ENCODE data around the gene PRDM5. TPM values are rescaled to one million over a fixed set of nuclear protein-coding genes. Genes with fewer than 3 reads are reported as not detected.

PRDM5 gene
- total and polyA plus RNA-seq, 4 donors: 4.4 to 26.0 (median 9.3) TPM

GRCh38 chr4:120843849-120844527, 78.5 kb downstream of the PRDM5 start:
- 95 to 98% methylated on average over 7 of the region's 7 CpGs for WGBS, 2 donors
- DNase-seq: no peak
- Histone ChIP-seq H3K4me3 (ENCODE audit: low read length in 2 of 2) (no peak overlapping the region), H3K4me1 (ENCODE audit: control insufficient read depth in 1 of 2, insufficient read depth in 2 of 2, low read length in 2 of 2) (no peaks in the 10 kb centered on the region), H3K27me3 (ENCODE audit: control insufficient read depth in 1 of 2, insufficient read depth in 2 of 2, low read length in 1 of 2) (no peaks in the 10 kb centered on the region), H3K27ac (ENCODE audit: low read depth in 1 of 2, low read length in 2 of 2) (no peak overlapping the region), H3K9me3 (ENCODE audit: control insufficient read depth, low read length) (no peaks in the 10 kb centered on the region), H3K36me3 (ENCODE audit: control insufficient read depth in 1 of 2, insufficient read depth in 2 of 2, low read length in 1 of 2) (no peaks in the 10 kb centered on the region)
- intact Hi-C loops (cut with DNase I): no loop called here
- ATAC-seq (ENCODE audit: low FRiP score): no peak

DNA sequence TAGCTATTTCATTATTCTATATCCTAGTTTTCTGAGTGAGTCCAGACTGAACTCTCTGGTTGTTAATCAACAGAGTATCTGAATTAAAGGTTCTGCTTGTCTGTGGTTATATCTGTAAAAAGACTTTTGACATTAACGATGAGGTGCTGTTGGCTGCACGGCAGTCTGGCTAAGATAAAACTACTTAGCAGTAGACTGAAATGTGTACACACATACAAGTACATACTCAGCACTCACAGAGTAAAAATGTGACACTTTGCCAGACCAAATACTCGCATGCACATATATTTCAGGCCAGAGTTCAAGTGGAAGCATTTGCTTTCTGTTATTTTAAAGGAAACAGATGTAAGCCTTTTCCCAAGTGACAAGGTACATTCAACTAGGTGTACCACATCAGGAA, 80.5 kb downstream of the PRDM5 start:
- Histone ChIP-seq H3K27me3 (ENCODE audit: control insufficient read depth in 1 of 2, insufficient read depth in 2 of 2, low read length in 1 of 2) (no peaks in the 10 kb centered on the region), H3K27ac (ENCODE audit: low read depth in 1 of 2, low read length in 2 of 2) (no peak overlapping the region), H3K4me1 (ENCODE audit: control insufficient read depth in 1 of 2, insufficient read depth in 2 of 2, low read length in 2 of 2) (no peaks in the 10 kb centered on the region), H3K4me3 (ENCODE audit: low read length in 2 of 2) (no peak overlapping the region), H3K9me3 (ENCODE audit: control insufficient read depth, low read length) (no peaks in the 10 kb centered on the region), H3K36me3 (ENCODE audit: control insufficient read depth in 1 of 2, insufficient read depth in 2 of 2, low read length in 1 of 2) (peaks cover 0 to 2% of the 10 kb centered on the region in 2 donors)
- 27 to 31% methylated on average over 3 of the region's 3 CpGs for WGBS, 2 donors
- DNase-seq (no peak), ATAC-seq (ENCODE audit: low FRiP score) (no peak)
- intact Hi-C loops (cut with DNase I): no loop called here

DNA sequence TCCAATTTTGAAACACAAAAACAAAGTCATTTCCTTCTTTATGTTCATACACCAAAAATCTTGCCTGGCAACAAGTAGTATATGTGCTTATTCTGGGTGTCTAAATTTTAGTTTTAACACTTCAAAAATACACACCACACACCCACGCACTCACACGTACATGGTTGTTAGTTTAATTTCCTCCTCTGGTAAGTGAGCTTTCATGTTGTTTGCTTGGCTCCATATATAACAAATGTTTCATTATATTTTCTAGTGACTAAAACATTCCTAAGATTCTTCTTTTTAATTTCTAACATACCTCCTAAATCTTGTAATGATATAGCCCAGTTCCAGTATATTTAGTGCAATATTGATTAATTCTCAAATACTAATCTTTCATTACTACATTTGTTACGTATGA, 80.9 kb downstream of the PRDM5 start:
- no peaks in the 10 kb centered on the region for H3K27me3 ChIP-seq (ENCODE audit: control insufficient read depth in 1 of 2, insufficient read depth in 2 of 2, low read length in 1 of 2)
- no peaks in the 10 kb centered on the region for H3K9me3 ChIP-seq (ENCODE audit: control insufficient read depth, low read length)
- H3K27ac ChIP-seq (ENCODE audit: low read depth in 1 of 2, low read length in 2 of 2): no peak overlapping the region
- no peak overlapping the region for H3K4me3 ChIP-seq (ENCODE audit: low read length in 2 of 2)
- peaks cover 0 to 2% of the 10 kb centered on the region in 2 donors for H3K36me3 ChIP-seq (ENCODE audit: control insufficient read depth in 1 of 2, insufficient read depth in 2 of 2, low read length in 1 of 2)
- DNase-seq (no peak), ATAC-seq (ENCODE audit: low FRiP score) (no peak)
- intact Hi-C loops (cut with DNase I): no loop called here
- WGBS, 2 donors: 65 to 72% methylated on average over 3 of the region's 3 CpGs
- H3K4me1 ChIP-seq (ENCODE audit: control insufficient read depth in 1 of 2, insufficient read depth in 2 of 2, low read length in 2 of 2): no peaks in the 10 kb centered on the region

- no peak for DNase-seq
- no peak overlapping the region for H3K4me3 ChIP-seq (ENCODE audit: low read length in 2 of 2)
- no peaks in the 10 kb centered on the region for H3K9me3 ChIP-seq (ENCODE audit: control insufficient read depth, low read length)
- peaks cover 0 to 2% of the 10 kb centered on the region in 2 donors for H3K36me3 ChIP-seq (ENCODE audit: control insufficient read depth in 1 of 2, insufficient read depth in 2 of 2, low read length in 1 of 2)
- intact Hi-C loops (cut with DNase I): no loop called here
- H3K27ac ChIP-seq (ENCODE audit: low read depth in 1 of 2, low read length in 2 of 2): no peak overlapping the region
- H3K4me1 ChIP-seq (ENCODE audit: control insufficient read depth in 1 of 2, insufficient read depth in 2 of 2, low read length in 2 of 2): no peaks in the 10 kb centered on the region
- peak; percentile 8 for ATAC-seq (ENCODE audit: low FRiP score)
- no peaks in the 10 kb centered on the region for H3K27me3 ChIP-seq (ENCODE audit: control insufficient read depth in 1 of 2, insufficient read depth in 2 of 2, low read length in 1 of 2)
- WGBS, 2 donors: 93 to 94% methylated on average over 17 to 18 of the region's 18 CpGs
Measured at GRCh38 chr4:120839974-120840751, 82.4 kb downstream of the PRDM5 start.

- 93 to 94% methylated on average over 8 of the region's 8 CpGs for WGBS, 2 donors
- peaks cover 0 to 4% of the 10 kb centered on the region in 2 donors for H3K36me3 ChIP-seq (ENCODE audit: control insufficient read depth in 1 of 2, insufficient read depth in 2 of 2, low read length in 1 of 2)
- no peak overlapping the region for H3K27ac ChIP-seq (ENCODE audit: low read depth in 1 of 2, low read length in 2 of 2)
- no peaks in the 10 kb centered on the region for H3K4me1 ChIP-seq (ENCODE audit: control insufficient read depth in 1 of 2, insufficient read depth in 2 of 2, low read length in 2 of 2)
- DNase-seq (peak in 1 of 2 donors; percentile 38), ATAC-seq (ENCODE audit: low FRiP score) (peak; percentile 27)
- H3K9me3 ChIP-seq (ENCODE audit: control insufficient read depth, low read length): peaks cover 2% of the 10 kb centered on the region
- intact Hi-C loops (cut with DNase I): no loop called here
- H3K4me3 ChIP-seq (ENCODE audit: low read length in 2 of 2): no peak overlapping the region
- H3K27me3 ChIP-seq (ENCODE audit: control insufficient read depth in 1 of 2, insufficient read depth in 2 of 2, low read length in 1 of 2): no peaks in the 10 kb centered on the region
Measured at GRCh38 chr4:120839334-120839973, 83.1 kb downstream of the PRDM5 start.

DNA sequence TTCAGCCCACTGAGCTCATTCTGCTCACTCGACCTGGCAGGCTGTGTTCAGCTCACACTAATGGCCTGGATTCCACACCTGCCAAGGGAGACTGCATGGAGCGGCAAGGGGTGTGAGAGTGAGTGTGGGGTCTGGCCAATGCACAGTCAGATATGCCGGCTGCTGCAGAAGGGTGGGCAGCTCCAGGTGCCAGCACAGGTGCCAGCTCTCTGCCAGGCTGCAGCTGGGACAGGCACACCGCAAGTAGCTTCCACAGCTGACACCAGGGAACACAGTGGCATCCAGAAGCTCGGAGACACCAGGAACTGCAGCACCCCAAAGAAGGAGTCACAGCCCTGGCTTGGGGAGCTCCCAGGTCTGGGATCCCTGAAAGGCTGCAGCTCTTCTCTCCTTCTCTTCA, 83.7 kb downstream of the PRDM5 start:
- H3K4me1 ChIP-seq (ENCODE audit: control insufficient read depth in 1 of 2, insufficient read depth in 2 of 2, low read length in 2 of 2): no peaks in the 10 kb centered on the region
- no peaks in the 10 kb centered on the region for H3K27me3 ChIP-seq (ENCODE audit: control insufficient read depth in 1 of 2, insufficient read depth in 2 of 2, low read length in 1 of 2)
- DNase-seq (no peak), ATAC-seq (ENCODE audit: low FRiP score) (no peak)
- H3K27ac ChIP-seq (ENCODE audit: low read depth in 1 of 2, low read length in 2 of 2): no peak overlapping the region
- peaks cover 4% of the 10 kb centered on the region for H3K9me3 ChIP-seq (ENCODE audit: control insufficient read depth, low read length)
- 97 to 98% methylated on average over 5 of the region's 5 CpGs for WGBS, 2 donors
- no peak overlapping the region for H3K4me3 ChIP-seq (ENCODE audit: low read length in 2 of 2)
- H3K36me3 ChIP-seq (ENCODE audit: control insufficient read depth in 1 of 2, insufficient read depth in 2 of 2, low read length in 1 of 2): peaks cover 0 to 4% of the 10 kb centered on the region in 2 donors
- intact Hi-C loops (cut with DNase I): no loop called here

DNA sequence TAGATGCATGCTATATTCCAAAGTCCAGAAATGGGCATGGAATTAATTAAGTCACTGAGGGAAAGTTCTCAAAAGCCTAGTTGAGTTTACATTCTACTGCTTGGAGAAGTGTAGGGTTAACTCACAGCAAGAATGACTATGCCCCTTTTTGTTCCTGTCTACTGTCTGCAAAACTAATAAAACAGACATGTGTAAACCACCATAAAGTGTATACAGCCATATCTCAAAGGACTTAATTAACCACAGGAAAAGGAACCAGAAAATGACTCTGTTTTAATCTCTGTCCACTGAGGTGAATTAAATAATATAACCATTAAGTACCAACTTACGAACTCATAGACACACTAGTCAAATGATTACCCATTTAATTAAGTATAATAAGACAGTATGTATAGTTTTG, 84.9 kb downstream of the PRDM5 start:
- no peak overlapping the region for H3K27ac ChIP-seq (ENCODE audit: low read depth in 1 of 2, low read length in 2 of 2)
- intact Hi-C loops (cut with DNase I): no loop called here
- H3K27me3 ChIP-seq (ENCODE audit: control insufficient read depth in 1 of 2, insufficient read depth in 2 of 2, low read length in 1 of 2): no peaks in the 10 kb centered on the region
- peaks cover 0 to 4% of the 10 kb centered on the region in 2 donors for H3K36me3 ChIP-seq (ENCODE audit: control insufficient read depth in 1 of 2, insufficient read depth in 2 of 2, low read length in 1 of 2)
- H3K9me3 ChIP-seq (ENCODE audit: control insufficient read depth, low read length): peaks cover 4% of the 10 kb centered on the region
- no peak for DNase-seq
- ATAC-seq (ENCODE audit: low FRiP score): no peak
- no peaks in the 10 kb centered on the region for H3K4me1 ChIP-seq (ENCODE audit: control insufficient read depth in 1 of 2, insufficient read depth in 2 of 2, low read length in 2 of 2)
- 97 to 100% methylated on average over 1 of the region's 1 CpG for WGBS, 2 donors
- no peak overlapping the region for H3K4me3 ChIP-seq (ENCODE audit: low read length in 2 of 2)

- DNase-seq (no peak), ATAC-seq (ENCODE audit: low FRiP score) (no peak)
- H3K4me1 ChIP-seq (ENCODE audit: control insufficient read depth in 1 of 2, insufficient read depth in 2 of 2, low read length in 2 of 2): no peaks in the 10 kb centered on the region
- H3K9me3 ChIP-seq (ENCODE audit: control insufficient read depth, low read length): peaks cover 4% of the 10 kb centered on the region
- 95% methylated on average over 1 of the region's 1 CpG for WGBS, 2 donors
- H3K36me3 ChIP-seq (ENCODE audit: control insufficient read depth in 1 of 2, insufficient read depth in 2 of 2, low read length in 1 of 2): peaks cover 0 to 4% of the 10 kb centered on the region in 2 donors
- intact Hi-C loops (cut with DNase I): no loop called here
- H3K4me3 ChIP-seq (ENCODE audit: low read length in 2 of 2): no peak overlapping the region
- no peak overlapping the region for H3K27ac ChIP-seq (ENCODE audit: low read depth in 1 of 2, low read length in 2 of 2)
- no peaks in the 10 kb centered on the region for H3K27me3 ChIP-seq (ENCODE audit: control insufficient read depth in 1 of 2, insufficient read depth in 2 of 2, low read length in 1 of 2)
Measured at GRCh38 chr4:120835342-120835741, 87.2 kb downstream of the PRDM5 start.
